ENCODE measurements around the gene HDAC4. TPM values are rescaled to one million over a fixed set of nuclear protein-coding genes. Genes with fewer than 3 reads are reported as not detected.

Gene HDAC4
- total and polyA plus RNA-seq, 9 of the 15 experiments (the other 6 are each of a cell fraction or from before 2014, with no cell fraction given): 0.11 to 20.2 (median 4.0) TPM

GRCh38 chr2:239239607-239240413, 161.0 kb downstream of the HDAC4 start (continued):
- no peak for TF ChIP-seq ZNF707 (CRISPR knock-in tag; conservative IDR thresholded peaks at IDR 0.05)
- TF ChIP-seq ZNF384 (IDR thresholded peaks at IDR 0.05; ENCODE audit: low read depth, low read length): no peak
- TF ChIP-seq ELF4 (CRISPR knock-in tag; IDR thresholded peaks at IDR 0.05): no peak

DNA sequence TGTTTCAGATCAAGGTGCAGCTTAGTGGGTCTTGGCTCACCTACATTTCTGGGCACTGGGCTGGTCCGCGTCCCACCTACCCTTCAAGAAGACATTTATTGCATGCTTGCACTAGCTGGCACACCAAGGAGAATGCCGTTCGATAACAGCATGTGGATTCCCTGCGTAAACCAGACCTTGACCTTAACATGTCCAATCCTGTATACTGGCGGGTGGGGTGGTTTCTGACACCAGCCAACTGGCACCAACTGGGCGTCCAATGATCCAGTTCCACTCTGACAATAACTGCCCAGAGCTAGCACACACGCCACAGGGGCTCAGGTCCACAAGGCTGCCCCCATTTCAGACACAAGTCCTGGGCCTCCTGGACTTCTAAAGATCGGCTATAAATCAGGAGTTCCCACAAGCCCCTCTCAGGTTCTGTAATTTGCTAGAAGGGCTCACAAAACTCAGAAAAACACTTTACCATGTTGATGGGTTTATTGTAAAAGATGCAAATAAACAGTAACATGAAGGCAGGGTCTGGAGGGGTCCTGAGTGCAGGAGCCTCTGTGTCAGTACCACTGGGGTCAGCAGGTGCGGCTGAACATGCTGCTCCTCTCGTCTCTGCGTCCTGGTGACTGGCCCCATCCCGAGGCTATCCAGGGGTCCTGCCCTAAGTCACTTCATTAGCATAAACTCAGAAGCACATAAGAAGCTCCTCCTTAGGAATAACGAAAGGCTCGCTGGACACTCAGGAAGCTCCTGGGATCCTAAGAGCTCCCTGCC, 161.8 kb downstream of the HDAC4 start:
- Histone ChIP-seq H2AFZ (ENCODE audit: low read depth, low read length) (no peak overlapping the region), H3K79me2 (ENCODE audit: control insufficient read depth, insufficient read depth, low read length) (peaks cover 4% of the 10 kb centered on the region; the same call in 2 of the 3 replicates), H3K4me2 (ENCODE audit: insufficient read depth, low read length) (no peak overlapping the region), H3K9me1 (ENCODE audit: control insufficient read depth, insufficient read depth, low read length) (no peaks in the 10 kb centered on the region), H3K27ac (ENCODE audit: extremely low read depth, low read depth, low read length) (no peak overlapping the region), H3K4me3 (no peak overlapping the region), H3K36me3 (ENCODE audit: control insufficient read depth, insufficient read depth, low read length) (no peaks in the 10 kb centered on the region), H3K9me3 (replicated peaks; ENCODE audit: control insufficient read depth, insufficient read depth, low read depth, low read length) (no peaks in the 10 kb centered on the region), H4K20me1 (replicated peaks; ENCODE audit: control insufficient read depth, insufficient read depth, low read length) (peaks cover 16% of the 10 kb centered on the region), H3K27me3 (ENCODE audit: control insufficient read depth in 2 of 2, insufficient read depth in 2 of 2, low read length in 2 of 2) (no peaks in the 10 kb centered on the region), H3K4me1 (replicated peaks in 1 of 2; ENCODE audit: control insufficient read depth in 2 of 2, insufficient read depth in 2 of 2, low read length in 2 of 2) (peaks cover 17 to 25% of the 10 kb centered on the region in 2 experiments; a peak in 4 of 5 replicates), H3K9ac (ENCODE audit: insufficient read depth in 1 of 2, low read depth in 2 of 2, low read length in 2 of 2) (no peak overlapping the region)
- in situ Hi-C loops (cut with MboI): no loop called here
- ATAC-seq (no peak), FAIRE-seq (no peak), DNase-seq (ENCODE audit: extremely low read depth in 1 of 4, low spot score in 3 of 4) (no peak)
- CTCF ChIA-PET (ENCODE audit: low intra/inter-chr PET ratio): no interaction called here
- WGBS (ENCODE audit: insufficient coverage, low coverage, missing lambda C conversion rate): 89% methylated on average over 14 of the region's 15 CpGs
- POLR2A ChIA-PET: no interaction called here
- TF ChIP-seq, protein P1, sequence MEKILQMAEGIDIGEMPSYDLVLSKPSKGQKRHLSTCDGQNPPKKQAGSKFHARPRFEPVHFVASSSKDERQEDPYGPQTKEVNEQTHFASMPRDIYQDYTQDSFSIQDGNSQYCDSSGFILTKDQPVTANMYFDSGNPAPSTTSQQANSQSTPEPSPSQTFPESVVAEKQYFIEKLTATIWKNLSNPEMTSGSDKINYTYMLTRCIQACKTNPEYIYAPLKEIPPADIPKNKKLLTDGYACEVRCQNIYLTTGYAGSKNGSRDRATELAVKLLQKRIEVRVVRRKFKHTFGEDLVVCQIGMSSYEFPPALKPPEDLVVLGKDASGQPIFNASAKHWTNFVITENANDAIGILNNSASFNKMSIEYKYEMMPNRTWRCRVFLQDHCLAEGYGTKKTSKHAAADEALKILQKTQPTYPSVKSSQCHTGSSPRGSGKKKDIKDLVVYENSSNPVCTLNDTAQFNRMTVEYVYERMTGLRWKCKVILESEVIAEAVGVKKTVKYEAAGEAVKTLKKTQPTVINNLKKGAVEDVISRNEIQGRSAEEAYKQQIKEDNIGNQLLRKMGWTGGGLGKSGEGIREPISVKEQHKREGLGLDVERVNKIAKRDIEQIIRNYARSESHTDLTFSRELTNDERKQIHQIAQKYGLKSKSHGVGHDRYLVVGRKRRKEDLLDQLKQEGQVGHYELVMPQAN (IDR thresholded peaks at IDR 0.05; ENCODE audit: borderline replicate concordance): no peak
- TF ChIP-seq SREBF2 (CRISPR knock-in tag; IDR thresholded peaks at IDR 0.05) (no peak), EP400 (IDR thresholded peaks at IDR 0.05) (no peak), RB1 (IDR thresholded peaks at IDR 0.05; ENCODE audit: low read depth) (no peak), ZBED1 (IDR thresholded peaks at IDR 0.05) (no peak), GTF2B (IDR thresholded peaks at IDR 0.05; ENCODE audit: extremely low read depth, insufficient read length) (no peak), SAFB (IDR thresholded peaks at IDR 0.05; ENCODE audit: borderline replicate concordance, low read depth, low read length) (no peak), EWSR1 (IDR thresholded peaks at IDR 0.05; ENCODE audit: borderline replicate concordance, low read depth, partially characterized antibody) (no peak), MYC (IDR thresholded peaks at IDR 0.05; ENCODE audit: low read depth, low read length) (no peak), MYC (CRISPR knock-in tag; IDR thresholded peaks at IDR 0.05; ENCODE audit: borderline replicate concordance, low read depth) (no peak), SRSF9 (IDR thresholded peaks at IDR 0.05; ENCODE audit: borderline replicate concordance, low read depth, low read length) (no peak)
- TF ChIP-seq, protein P2, sequence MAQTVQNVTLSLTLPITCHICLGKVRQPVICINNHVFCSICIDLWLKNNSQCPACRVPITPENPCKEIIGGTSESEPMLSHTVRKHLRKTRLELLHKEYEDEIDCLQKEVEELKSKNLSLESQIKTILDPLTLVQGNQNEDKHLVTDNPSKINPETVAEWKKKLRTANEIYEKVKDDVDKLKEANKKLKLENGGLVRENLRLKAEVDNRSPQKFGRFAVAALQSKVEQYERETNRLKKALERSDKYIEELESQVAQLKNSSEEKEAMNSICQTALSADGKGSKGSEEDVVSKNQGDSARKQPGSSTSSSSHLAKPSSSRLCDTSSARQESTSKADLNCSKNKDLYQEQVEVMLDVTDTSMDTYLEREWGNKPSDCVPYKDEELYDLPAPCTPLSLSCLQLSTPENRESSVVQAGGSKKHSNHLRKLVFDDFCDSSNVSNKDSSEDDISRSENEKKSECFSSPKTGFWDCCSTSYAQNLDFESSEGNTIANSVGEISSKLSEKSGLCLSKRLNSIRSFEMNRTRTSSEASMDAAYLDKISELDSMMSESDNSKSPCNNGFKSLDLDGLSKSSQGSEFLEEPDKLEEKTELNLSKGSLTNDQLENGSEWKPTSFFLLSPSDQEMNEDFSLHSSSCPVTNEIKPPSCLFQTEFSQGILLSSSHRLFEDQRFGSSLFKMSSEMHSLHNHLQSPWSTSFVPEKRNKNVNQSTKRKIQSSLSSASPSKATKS (CRISPR knock-in tag; IDR thresholded peaks at IDR 0.05): no peak
- intact Hi-C loops (cut with micrococcal nuclease): no loop called here
- no TSS peak for BruUV-seq (replicated peaks)
